ENCODE measurements around the gene PPP2R2C.

PPP2R2C gene

GRCh38 chr4:6341696-6342095 lies 130.7 kb downstream of the PPP2R2C start:
- Histone ChIP-seq H3K9me2 (replicated peaks; ENCODE audit: low read depth, low read length) (no peaks in the 10 kb centered on the region), H3K36me3 (ENCODE audit: insufficient read depth, low read length) (no peaks in the 10 kb centered on the region), H3K27me3 (ENCODE audit: insufficient read depth, low read length, poor library complexity, severe bottlenecking) (no peaks in the 10 kb centered on the region), H3F3A (ENCODE audit: low read depth) (no peaks in the 10 kb centered on the region), H3K4me1 (ENCODE audit: insufficient read depth, low read length, poor library complexity, severe bottlenecking) (peaks cover 24% of the 10 kb centered on the region), H3K79me2 (ENCODE audit: insufficient read depth, low read length) (no peaks in the 10 kb centered on the region), H3K9me3 (ENCODE audit: insufficient read depth, low read depth, low read length) (no peaks in the 10 kb centered on the region), H4K20me1 (ENCODE audit: insufficient read depth, low read length, poor library complexity, severe bottlenecking) (no peaks in the 10 kb centered on the region), H3K4me3 (ENCODE audit: low read length, poor library complexity, severe bottlenecking) (no peak overlapping the region), H3K4me2 (ENCODE audit: low read depth, low read length, poor library complexity, severe bottlenecking) (no peak overlapping the region), H3K9ac (ENCODE audit: low read depth, low read length, poor library complexity, severe bottlenecking) (no peak overlapping the region), H2AFZ (ENCODE audit: low read length) (no peak overlapping the region)
- TF ChIP-seq CTCF (conservative IDR thresholded peaks at IDR 0.05; ENCODE audit: low read length) (no peak), EZH2phosphoT487 (IDR thresholded peaks at IDR 0.05; ENCODE audit: borderline replicate concordance) (no peak)

DNA sequence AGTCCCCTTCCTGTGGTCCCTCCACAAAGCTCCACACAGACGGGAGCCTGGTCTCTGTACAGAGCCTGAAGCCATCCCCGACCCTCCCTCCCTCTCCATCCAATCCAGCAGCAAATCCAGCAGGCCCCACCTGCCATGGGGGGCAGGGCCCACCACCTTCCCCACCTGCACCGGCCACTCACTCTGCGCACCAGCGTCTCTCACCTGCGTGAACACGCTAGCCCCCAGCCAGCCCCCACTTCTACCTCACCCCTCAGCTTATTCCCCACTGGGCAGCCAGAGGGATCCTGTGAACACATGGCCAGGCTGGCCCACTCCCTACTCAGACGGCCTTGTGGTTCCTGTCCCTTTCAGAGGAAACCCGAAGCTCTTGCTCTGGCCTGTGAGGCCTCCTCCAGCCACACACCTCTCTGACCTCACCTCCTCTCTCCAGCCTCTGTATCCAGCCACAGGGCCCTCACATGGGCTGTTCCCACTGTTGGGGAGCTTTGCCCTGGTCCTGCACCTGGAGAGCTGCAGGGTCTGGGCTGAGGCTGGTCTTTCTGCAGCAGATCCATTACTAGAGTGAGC lies 131.9 kb downstream of the PPP2R2C start:
- Histone ChIP-seq H4K20me1 (ENCODE audit: insufficient read depth, low read length, poor library complexity, severe bottlenecking) (no peaks in the 10 kb centered on the region), H3K4me3 (ENCODE audit: low read length, poor library complexity, severe bottlenecking) (no peak overlapping the region), H3K9me3 (ENCODE audit: insufficient read depth, low read depth, low read length) (no peaks in the 10 kb centered on the region), H3K79me2 (ENCODE audit: insufficient read depth, low read length) (no peaks in the 10 kb centered on the region), H3F3A (ENCODE audit: low read depth) (no peaks in the 10 kb centered on the region), H3K9ac (ENCODE audit: low read depth, low read length, poor library complexity, severe bottlenecking) (no peak overlapping the region), H3K4me2 (ENCODE audit: low read depth, low read length, poor library complexity, severe bottlenecking) (no peak overlapping the region), H3K27me3 (ENCODE audit: insufficient read depth, low read length, poor library complexity, severe bottlenecking) (no peaks in the 10 kb centered on the region), H3K36me3 (ENCODE audit: insufficient read depth, low read length) (no peaks in the 10 kb centered on the region), H3K4me1 (ENCODE audit: insufficient read depth, low read length, poor library complexity, severe bottlenecking) (peaks cover 24% of the 10 kb centered on the region), H3K9me2 (replicated peaks; ENCODE audit: low read depth, low read length) (no peaks in the 10 kb centered on the region), H2AFZ (ENCODE audit: low read length) (no peak overlapping the region)
- TF ChIP-seq EZH2phosphoT487 (IDR thresholded peaks at IDR 0.05; ENCODE audit: borderline replicate concordance) (no peak), CTCF (conservative IDR thresholded peaks at IDR 0.05; ENCODE audit: low read length) (no peak)

DNA sequence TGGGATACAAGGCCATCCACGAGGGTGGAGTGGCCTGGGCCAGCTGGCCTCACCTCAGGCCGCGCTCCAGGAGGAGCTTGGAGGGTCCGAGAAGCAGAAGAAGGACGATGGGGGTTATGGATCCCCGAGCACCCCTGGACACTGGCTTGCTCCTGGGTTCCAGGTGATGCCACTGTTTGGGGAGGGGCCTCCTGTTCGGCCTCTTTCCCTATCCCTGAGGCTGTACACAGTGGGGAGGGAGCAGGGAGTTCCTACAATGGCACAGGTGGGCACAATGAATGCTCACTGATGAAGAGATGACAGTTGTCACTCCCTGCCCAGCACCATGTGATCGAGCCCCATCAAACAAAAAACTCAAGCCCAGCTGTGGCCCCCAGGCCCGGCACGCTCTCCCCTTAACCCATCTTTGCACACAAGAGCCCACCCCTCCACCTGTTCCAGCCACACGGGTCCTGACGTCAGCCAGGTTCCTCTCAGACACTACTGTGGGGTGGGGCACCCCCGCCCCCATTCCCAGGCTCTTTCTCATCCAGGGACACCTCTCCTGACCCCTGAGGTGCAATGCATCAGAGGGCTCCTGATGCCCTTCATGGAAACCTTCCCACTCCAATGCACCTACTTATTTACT lies 132.5 kb downstream of the PPP2R2C start:
- Histone ChIP-seq H3K27me3 (ENCODE audit: insufficient read depth, low read length, poor library complexity, severe bottlenecking) (no peaks in the 10 kb centered on the region), H3K4me3 (ENCODE audit: low read length, poor library complexity, severe bottlenecking) (no peak overlapping the region), H3K9ac (ENCODE audit: low read depth, low read length, poor library complexity, severe bottlenecking) (no peak overlapping the region), H3K9me3 (ENCODE audit: insufficient read depth, low read depth, low read length) (no peaks in the 10 kb centered on the region), H3K4me1 (ENCODE audit: insufficient read depth, low read length, poor library complexity, severe bottlenecking) (peaks cover 24% of the 10 kb centered on the region), H3F3A (ENCODE audit: low read depth) (no peaks in the 10 kb centered on the region), H3K36me3 (ENCODE audit: insufficient read depth, low read length) (no peaks in the 10 kb centered on the region), H3K4me2 (ENCODE audit: low read depth, low read length, poor library complexity, severe bottlenecking) (no peak overlapping the region), H3K9me2 (replicated peaks; ENCODE audit: low read depth, low read length) (no peaks in the 10 kb centered on the region), H2AFZ (ENCODE audit: low read length) (no peak overlapping the region), H4K20me1 (ENCODE audit: insufficient read depth, low read length, poor library complexity, severe bottlenecking) (no peaks in the 10 kb centered on the region), H3K79me2 (ENCODE audit: insufficient read depth, low read length) (no peaks in the 10 kb centered on the region)
- TF ChIP-seq CTCF (conservative IDR thresholded peaks at IDR 0.05; ENCODE audit: low read length) (no peak), EZH2phosphoT487 (IDR thresholded peaks at IDR 0.05; ENCODE audit: borderline replicate concordance) (no peak)
